22Rv1 (cell line): ENCODE data around the gene KIF22.

Source experiments
- H3K27ac ChIP-seq: fragments of 450-650 bp; 2 replicates; pipeline ENCODE4 v1.5.1; 2017
- CTCF ChIP-seq: fragments of 450-650 bp; IDR thresholded peaks from 2 replicates; pipeline ENCODE4 v1.5.1; 2017; ENCODE audit warnings: mild to moderate bottlenecking
- ZFX ChIP-seq: fragments of 450-650 bp; IDR thresholded peaks from 2 replicates; pipeline ENCODE4 v1.6.1; 2017; ENCODE audit warnings: antibody characterized with exemption, borderline replicate concordance

Gene KIF22

GRCh38 chr16:29806641-29807425, 16.3 kb downstream of the KIF22 start:
- peak overlapping the region; percentile 100 for H3K27ac ChIP-seq
- TF ChIP-seq ZFX = no peak
- no peak for TF ChIP-seq CTCF

DNA sequence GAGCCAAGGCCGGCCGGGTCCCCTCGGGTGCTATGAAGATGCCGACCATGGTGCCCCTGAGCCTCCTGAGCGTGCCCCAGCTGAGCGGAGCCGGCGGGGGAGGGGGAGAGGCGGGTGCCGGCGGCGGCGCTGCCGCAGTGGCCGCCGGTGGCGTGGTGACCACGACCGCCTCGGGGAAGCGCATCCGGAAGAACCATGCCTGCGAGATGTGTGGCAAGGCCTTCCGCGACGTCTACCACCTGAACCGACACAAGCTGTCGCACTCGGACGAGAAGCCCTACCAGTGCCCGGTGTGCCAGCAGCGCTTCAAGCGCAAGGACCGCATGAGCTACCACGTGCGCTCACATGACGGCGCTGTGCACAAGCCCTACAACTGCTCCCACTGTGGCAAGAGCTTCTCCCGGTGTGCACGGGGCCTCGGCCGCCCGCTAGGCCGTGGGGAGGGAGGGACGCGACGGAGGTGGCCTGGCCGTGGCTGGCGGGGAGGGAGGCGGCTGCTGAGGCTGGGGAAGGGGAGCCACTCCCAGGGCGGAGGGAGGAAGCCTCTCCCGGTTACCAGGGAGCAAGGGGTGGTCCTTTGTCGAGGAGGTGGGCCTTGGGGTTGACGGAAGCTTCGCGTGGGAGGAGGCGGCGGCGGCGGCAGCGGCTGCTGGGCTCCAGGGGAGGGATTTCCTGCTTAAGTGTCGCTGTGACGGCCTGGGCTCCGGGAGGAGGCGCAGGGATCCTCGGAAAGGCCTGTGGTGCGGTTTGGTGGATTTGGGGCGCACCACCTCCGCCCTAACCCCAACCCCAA, 17.1 kb downstream of the KIF22 start:
- no peak for TF ChIP-seq ZFX
- peak; percentile 65 for TF ChIP-seq CTCF

DNA sequence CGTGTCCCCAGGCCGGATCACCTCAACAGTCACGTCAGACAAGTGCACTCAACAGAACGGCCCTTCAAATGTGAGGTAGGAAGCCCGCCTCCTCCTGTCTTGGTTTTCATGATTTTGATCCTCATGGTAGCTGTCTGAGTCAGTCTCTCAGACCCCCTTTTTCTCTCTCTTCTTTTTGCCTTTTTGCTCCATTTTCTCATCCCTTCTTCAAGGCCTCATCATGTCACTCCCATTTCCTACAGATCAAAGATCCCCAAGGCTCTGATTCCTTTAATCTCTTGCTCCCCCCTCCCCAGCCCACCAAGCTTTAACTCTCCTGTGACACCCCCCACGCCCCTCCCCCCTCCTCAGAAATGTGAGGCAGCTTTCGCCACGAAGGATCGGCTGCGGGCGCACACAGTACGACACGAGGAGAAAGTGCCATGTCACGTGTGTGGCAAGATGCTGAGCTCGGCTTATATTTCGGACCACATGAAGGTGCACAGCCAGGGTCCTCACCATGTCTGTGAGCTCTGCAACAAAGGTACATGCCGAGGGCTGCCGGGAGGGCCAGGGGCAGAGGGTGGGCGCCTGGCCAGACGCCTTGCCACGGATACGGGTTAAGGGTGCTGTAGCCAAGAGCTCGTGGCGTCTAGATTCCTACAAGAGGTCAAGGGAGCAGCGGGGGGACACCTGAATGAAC, 17.8 kb downstream of the KIF22 start:
- TF ChIP-seq CTCF = no peak
- TF ChIP-seq ZFX = no peak
- peak overlapping the region; percentile 100 for H3K27ac ChIP-seq

More for the DNA sequence above, 17.1 kb downstream of the KIF22 start:
- H3K27ac ChIP-seq = peak overlapping the region; percentile 100

GRCh38 chr16:29809031-29809747, 18.6 kb downstream of the KIF22 start:
- peak overlapping the region; percentile 100 for H3K27ac ChIP-seq
- TF ChIP-seq CTCF (no peak), ZFX (no peak)

DNA sequence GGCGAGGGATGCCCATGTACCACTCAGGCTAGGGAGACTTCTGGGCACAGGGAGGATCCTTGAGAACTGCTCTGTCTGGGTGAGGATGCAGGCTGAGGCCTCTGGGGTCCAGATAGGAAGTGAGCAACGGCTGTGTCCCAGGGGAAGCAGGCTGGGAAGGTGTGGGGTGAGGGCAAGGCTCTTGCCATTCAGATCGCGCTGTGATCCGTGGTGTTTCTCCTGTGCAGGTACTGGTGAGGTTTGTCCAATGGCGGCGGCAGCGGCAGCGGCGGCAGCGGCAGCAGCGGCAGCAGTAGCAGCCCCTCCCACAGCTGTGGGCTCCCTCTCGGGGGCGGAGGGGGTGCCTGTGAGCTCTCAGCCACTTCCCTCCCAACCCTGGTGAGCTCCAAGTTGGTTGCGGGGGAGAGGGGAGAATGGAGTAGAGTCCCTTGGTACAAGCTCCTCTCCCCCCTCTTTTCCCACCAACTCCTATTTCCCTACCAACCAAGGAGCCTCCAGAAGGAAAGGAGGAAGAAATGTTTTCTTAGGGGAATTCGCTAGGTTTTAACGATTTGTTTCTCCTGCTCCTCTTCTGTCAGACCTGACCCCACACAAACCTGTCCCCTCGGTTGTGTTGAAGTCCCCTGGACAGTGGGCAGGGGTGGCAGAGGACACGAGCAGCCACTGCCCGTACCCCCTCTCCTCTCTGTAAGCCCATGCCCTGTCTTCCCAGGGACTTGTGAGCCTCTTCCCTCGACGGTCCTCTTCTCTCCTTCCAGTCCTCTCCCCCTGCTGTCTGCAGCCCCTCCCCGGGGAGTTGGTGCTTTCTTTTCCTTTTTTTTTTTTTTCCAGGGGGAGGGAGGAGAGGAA, 19.5 kb downstream of the KIF22 start:
- TF ChIP-seq ZFX (no peak), CTCF (no peak)
- peak overlapping the region; percentile 100 for H3K27ac ChIP-seq

- H3K27ac ChIP-seq = peak overlapping the region; percentile 100
- TF ChIP-seq ZFX = no peak
- TF ChIP-seq CTCF = no peak
Observed at GRCh38 chr16:29810699-29811169, 20.2 kb downstream of the KIF22 start.
